GM12892 (cell line): Measurements from ENCODE around the gene ZNF777.
"Not testable (repeated sequence)": the region's sequence is repeated elsewhere in the genome, so short reads cannot be mapped to it uniquely, and the experiment has no call there.

ENCODE experiments used
- DNase-seq: peaks from one replicate; pipeline ENCODE4 v3.0.0; 2011; ENCODE audit not compliant: insufficient read length
- FAIRE-seq: peaks from 2 replicates; lab custom pipeline; 2011; peaks lifted over from hg19 to GRCh38; lab: Jason Lieb, UNC
- POLR2A ChIP-seq: IDR thresholded peaks from 2 replicates; pipeline ENCODE4 v1.6.1; 2011; ENCODE audit warnings: low read depth, low read length, control low read depth
- POLR2AphosphoS5 ChIP-seq: IDR thresholded peaks from 2 replicates; pipeline ENCODE4 v1.6.1; 2011; ENCODE audit warnings: low read depth, low read length, control low read depth
- TAF1 ChIP-seq: IDR thresholded peaks from 2 replicates; pipeline ENCODE4 v1.6.1; 2011; ENCODE audit warnings: low read depth, mild to moderate bottlenecking, control low read depth, low read length, borderline replicate concordance

ZNF777 gene

DNA sequence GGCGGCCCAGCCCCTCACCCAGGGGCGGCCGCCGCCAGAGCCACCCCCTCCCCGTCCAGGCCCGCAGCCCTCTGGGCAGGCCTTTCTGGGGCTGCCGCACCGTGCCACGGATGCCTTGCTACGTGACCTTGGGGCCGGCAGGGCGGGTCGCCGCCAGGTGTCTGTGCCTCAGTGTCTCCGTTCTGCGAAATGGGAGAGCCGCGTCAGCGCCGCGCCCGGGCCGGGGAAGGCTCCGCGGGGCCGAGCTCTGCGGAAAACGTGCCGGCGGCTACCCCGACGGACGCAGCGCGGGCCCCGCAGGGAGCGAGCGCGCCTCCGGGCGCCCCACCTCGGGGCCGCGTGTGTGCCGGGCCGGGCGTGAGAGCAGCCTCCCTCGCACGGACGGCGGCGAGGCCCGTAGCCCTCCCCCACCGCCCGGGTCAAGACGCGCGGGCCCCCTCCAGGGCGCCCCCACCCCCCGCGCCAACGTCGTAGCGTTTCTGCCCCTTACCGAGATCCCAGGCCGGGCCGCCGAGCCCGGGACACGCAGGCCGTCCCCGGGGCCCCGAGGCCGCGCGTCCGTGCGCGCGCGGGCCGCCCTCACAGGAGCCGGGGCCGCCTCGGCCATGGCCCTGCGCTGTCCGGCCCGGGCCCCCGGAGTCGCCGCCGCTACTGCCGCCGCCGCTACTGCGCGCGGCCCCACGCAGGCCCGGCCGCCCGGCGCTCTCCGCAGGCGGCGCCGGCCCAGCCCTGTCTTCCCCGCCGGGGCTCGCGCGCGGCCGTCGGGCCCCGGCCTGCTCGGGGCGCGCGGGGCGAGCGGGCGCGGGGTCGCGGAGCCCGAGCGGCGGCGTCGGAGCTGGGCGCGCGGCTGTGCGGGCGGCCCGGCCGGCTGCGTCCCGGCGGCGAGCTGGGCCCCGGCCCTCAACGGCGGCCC, 1.1 kb downstream of the ZNF777 start:
- TF ChIP-seq POLR2A (no peak), TAF1 (no peak), POLR2AphosphoS5 (no peak)
- FAIRE-seq (no peak), DNase-seq (peak; percentile 57)

DNA sequence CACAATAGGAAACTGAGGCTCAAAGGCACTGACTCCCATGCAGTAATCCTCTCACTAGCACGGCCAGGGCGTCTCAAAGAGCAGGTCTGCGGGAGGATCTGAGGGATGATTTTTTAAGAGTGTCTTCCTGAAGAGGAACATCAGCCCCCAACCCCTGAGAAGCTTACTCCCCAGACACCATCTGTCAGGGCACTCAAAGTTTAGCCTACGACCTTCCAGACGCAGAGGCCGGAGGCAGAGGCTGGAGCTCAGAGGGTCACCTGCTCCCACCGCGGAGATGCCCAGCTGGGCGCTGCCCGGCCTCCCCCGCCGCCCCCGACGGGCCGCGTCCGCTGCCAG, 1.7 kb downstream of the ZNF777 start:
- FAIRE-seq = no peak
- TF ChIP-seq TAF1 (no peak), POLR2A (no peak), POLR2AphosphoS5 (no peak)

DNA sequence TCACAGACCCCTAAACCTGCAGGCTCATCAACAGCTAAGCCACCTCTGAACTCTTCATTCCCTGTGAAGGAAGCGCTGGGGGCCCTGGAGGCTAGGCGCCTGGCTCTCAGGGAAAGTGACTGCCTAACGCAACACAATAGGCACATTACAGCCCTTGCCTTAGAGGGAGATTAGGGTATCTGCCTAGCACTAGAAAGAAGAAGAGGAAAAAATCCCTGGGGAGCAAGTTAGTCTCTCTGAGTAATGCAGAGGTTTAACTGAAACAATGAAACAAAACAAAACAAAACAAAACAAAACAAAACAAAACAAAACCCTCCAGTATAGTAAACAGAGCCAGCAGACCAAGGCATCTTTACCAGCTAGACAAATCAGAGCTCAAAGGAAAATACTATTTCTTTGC, 2.6 kb downstream of the ZNF777 start:
- no peak for FAIRE-seq
- TF ChIP-seq POLR2A (no peak), POLR2AphosphoS5 (no peak), TAF1 (no peak)
- no peak for DNase-seq

More for the DNA sequence above, 1.7 kb downstream of the ZNF777 start:
- DNase-seq = no peak

DNA sequence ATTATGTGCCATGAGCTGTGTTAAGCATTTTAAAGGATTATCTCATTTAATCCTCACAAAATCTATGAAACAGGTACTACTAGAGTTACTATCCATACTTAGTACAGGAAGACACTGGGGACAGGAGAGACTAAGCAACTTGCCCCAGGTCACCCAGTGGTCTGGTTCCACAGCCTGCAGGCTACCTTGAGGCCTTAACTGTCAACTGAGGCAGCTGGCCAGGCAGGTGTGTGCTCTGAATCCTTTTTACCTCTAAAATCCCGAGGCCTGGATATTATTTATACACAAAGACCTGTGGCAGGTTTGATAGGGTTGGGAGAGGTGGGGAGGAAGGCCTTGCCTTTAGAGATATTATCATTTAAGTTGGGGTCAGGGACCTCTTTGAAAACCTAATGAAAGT, 3.1 kb downstream of the ZNF777 start:
- FAIRE-seq (no peak), DNase-seq (no peak)
- no peak for TF ChIP-seq POLR2A
- TF ChIP-seq TAF1 = no peak
- no peak for TF ChIP-seq POLR2AphosphoS5

DNA sequence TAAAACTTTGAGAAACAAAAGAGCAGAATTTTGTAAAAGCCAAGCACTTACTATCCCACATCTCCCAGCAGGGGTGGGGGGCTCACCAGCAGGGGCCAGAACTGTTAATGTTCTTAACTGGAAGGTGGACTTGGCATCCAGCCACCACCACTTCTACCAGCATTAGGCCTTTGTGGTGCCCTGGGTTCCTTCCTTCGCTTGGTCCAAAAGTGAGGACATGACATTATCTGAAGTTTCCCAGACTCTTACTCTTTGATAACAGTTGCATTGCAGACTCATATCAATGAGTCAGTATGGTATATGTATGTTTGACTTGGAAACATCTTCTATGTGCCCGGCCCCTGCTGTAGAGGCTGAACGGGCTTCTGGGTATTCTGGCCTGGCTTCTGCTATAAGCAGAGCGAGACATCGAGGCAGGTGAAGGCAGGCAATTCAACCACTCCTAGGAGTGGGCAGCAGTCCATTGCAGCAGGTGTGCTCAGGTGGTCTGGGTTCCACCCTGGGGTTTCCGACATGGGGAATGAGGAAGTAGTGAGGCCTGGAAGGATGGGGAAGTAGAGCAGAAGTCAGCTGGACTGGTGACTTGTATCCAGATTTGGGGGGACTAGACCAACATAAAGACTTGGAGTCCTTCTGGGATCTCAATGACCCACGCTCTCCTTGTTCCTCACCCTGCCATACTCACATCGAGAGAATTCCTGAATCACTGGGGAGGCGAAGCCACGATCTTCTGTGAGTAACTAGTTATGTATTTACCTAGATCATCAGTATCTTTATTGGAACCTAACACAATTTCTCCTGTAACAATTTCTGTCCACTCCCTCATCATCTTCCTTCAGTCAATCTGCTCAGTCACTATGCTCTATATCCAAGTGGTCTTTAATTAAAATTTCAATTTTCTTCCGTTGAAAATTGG, 4.1 kb downstream of the ZNF777 start:
- DNase-seq = no peak
- TF ChIP-seq POLR2A (no peak), TAF1 (no peak), POLR2AphosphoS5 (no peak)
- no peak for FAIRE-seq

DNA sequence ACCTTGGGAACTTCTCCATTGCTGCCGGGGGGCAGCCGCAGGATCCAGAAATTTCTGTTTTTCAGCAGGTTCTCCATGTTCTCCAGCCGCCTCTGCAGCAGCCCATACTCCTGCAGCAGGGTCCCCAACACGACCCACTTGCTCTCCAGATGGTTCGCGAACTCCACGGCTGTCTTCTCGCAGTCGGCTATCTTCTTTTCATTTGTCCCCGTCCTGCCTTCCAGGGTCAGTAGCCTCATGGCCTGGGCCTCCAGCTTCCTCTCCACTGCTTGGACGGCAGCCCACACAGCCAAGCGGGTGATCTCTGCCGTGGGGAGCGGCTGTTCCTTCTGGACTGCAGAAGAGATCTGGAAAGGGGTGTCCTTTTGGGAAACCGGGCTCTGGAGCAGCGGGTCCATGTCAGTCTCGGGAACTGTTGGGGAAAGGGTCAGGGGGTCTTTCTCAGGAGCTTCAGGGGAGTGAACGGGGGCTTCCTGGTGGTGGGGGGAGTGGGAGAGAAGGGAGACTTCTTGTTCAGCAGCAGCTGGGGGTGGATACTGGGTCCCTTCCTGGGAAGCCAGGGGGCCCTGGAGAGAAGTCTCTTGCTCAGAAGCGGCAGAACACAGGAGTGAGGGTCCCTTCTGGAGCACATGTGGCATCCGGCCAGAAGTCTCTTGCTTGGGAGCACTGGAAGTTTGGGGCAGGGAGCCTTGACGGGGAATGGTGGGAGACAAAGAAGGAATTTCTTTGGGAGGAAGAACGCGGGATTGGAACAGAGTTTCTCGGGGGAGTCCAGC, 5.5 kb downstream of the ZNF777 start:
- DNase-seq = no peak
- TF ChIP-seq TAF1 (no peak), POLR2A (no peak), POLR2AphosphoS5 (no peak)
- FAIRE-seq = no peak

DNA sequence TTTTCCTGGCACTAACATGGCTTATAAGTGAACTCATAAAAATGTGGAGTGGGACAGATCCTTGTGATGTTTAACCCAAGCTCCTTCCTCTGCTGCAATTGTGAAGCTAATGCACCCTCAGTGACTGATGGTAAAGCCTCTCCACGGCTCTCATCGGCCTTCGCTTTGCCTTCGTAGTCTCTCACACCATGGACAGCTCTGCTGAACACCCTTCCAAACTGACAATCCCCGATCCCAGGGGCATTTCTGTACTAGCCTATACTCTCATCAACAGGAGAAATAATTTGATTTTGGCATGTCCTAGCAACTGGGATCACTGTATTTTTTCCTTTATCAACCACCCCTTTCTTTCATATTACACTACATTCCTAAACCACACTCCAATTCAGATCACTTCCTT, 6.1 kb downstream of the ZNF777 start:
- FAIRE-seq (no peak), DNase-seq (no peak)
- no peak for TF ChIP-seq TAF1
- no peak for TF ChIP-seq POLR2A
- TF ChIP-seq POLR2AphosphoS5 = no peak

DNA sequence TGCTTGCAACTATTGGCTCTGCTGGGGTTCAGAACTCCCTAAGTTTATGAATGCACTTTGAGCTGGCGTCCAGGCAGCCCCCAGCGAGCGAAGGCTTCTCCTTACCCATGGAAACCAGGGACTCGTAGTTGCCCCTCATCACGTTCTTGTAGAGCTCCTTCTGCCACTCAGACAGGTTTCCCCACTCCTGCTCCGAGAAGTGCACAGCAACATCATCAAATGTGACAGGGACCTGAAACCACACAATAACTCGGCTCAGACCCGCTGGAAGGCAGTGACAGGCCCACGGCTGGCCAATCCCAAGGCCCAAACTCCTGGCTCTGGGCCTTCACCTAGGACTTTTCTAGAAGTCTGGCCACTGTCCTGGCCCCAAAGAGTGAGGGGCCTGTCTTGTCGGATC, 6.9 kb downstream of the ZNF777 start:
- DNase-seq (no peak), FAIRE-seq (no peak)
- no peak for TF ChIP-seq TAF1
- TF ChIP-seq POLR2A = no peak
- no peak for TF ChIP-seq POLR2AphosphoS5

DNA sequence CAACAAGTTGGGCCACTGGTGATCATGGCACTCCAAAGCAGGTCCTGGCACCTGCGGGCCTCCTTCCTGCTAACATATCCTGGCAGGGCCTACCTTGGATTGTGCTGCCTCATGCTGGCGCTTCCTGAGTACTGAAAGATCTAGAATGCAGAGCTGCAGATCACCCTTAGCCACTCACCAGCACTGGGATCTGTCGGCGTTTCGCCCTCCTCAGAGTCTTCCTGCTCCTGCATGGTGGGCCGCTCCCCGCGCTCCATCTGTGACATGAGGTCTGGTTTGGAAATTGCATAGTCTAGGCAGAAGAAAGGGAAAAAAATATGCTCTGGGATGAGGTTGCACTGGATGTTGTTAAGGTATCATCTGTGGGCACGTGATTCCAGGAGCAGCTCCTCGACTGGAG, 10.0 kb downstream of the ZNF777 start:
- no peak for DNase-seq
- FAIRE-seq = no peak
- TF ChIP-seq TAF1 (no peak), POLR2A (no peak), POLR2AphosphoS5 (no peak)

DNA sequence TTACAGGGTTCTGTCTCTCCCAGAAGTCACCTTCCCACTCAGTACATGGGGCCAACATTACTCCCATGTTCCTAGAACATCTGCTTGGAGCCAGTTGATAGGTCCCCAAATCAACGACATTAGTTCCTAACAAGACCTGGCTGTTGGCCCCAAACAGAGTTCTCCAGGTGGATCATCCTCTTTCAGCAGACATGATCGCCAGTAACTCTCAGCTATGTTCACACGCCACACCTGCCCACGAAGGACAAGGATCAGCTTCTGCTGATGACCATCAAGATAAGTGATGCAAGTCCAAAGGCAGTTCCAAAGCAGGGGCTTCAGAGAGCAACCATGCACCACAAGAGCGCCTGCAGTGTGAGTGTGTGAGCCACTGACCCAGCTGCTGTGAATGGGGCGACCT, 11.0 kb downstream of the ZNF777 start:
- FAIRE-seq (no peak), DNase-seq (no peak)
- TF ChIP-seq POLR2AphosphoS5 (no peak), TAF1 (no peak), POLR2A (no peak)

DNA sequence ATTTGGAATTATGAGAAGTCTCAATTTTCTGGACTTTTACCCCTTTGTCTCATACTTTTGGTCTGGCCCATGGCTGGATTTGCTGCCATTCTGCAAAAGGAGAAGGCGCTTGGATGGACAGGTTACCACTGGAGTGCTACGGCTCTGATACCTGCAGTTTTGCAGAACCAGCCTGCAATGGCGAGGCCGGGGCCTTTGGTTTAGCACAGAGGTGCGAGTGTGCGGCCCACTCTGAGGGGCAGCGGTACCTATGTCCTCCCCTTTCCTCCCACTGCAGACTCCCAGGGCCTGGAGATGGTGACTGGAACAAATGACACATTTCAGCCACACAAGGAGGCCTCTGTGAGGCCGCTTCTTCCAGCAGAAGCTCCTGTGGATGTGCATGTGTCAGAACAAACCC, 11.9 kb downstream of the ZNF777 start:
- DNase-seq (no peak), FAIRE-seq (no peak)
- TF ChIP-seq POLR2A = no peak
- TF ChIP-seq POLR2AphosphoS5 = no peak
- TF ChIP-seq TAF1 = no peak

DNA sequence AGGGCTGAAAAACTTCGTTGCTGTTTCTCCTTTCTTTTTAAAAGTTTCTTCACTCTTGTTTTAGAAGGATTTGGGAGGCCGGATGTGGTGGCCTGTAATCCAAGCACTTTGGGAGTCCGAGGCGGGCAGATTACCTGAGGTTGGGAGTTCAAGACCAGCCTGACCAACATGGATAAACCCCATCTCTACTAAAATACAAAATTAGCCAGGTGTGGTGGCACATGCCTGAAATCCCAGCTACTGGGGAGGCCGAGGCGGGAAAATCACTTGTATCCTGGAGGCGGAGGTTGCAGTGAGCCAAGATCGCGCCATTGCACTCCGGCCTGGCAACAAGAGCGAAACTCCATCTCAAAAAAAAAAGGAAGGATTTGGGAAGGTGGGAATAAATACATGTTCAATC, 14.8 kb downstream of the ZNF777 start:
- not testable (repeated sequence) for DNase-seq, FAIRE-seq
